GM21528 (cell line): Measurements from ENCODE around the gene CBLN3.
"Not testable (repeated sequence)": the region's sequence is repeated elsewhere in the genome, so short reads cannot be mapped to it uniquely, and the experiment has no call there.

Experiments used
- ATAC-seq: cut with Tn5 transposase; IDR thresholded peaks from one replicate; pipeline ENCODE4 v1.9.1; 2021; ENCODE audit warnings: mild to moderate bottlenecking, moderate library complexity; ENCODE audit not compliant: unreplicated experiment, low FRiP score

CBLN3 gene

DNA sequence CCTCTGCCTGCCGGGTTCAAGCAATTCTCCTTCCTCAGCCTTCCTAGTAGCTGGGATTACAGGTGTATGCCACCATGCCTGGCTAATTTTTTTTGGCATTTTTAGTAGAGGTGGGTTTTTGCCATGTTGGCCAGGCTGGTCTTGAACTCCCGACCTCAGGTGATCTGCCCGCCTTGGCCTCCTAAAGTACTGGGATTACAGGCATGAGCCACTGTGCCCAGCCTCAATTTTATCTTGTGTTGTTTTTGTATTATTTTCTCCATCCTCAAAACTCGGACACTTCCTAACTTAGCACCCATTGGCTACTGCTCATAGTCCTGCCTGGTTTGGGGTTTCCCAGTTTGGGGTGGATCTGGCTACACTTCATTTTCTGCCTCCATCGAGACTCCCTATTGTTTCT lies 41.9 kb downstream of the CBLN3 start:
- ATAC-seq: not testable (repeated sequence)

DNA sequence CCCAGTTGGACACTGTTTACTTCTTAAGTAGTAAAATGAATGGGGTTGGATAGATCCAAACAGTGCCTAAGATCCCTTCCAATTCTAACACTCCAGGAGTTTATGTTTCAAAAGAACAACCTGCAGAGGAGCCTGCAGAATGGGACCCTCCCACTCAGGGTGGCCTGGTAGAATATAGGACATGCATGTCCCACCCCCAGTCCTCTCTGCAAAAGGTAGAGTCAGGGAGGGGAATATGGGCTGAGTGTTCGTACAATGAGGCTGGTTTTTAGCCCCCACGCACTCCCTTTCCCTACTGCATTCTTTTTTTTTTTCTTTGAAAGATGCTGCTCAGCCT lies 42.5 kb downstream of the CBLN3 start:
- ATAC-seq: no peak

DNA sequence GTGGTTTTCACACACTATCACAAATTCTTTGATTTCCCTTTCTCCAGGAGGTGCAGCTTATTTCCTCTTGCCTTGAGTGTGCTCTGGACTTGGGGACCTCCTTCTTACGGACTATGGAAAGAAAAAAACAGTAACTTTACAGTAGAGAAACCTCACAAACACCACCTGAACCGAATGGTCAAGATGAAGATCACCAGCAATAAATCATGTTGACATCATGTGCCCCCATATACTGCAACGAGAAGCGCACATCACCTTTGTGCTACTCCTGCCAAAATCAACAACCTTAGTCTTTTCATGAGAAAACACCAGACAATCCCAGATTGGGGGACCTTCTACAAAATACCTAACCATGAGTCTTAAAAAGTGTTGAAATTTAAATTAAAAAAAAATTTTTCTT lies 43.9 kb downstream of the CBLN3 start:
- ATAC-seq: no peak

DNA sequence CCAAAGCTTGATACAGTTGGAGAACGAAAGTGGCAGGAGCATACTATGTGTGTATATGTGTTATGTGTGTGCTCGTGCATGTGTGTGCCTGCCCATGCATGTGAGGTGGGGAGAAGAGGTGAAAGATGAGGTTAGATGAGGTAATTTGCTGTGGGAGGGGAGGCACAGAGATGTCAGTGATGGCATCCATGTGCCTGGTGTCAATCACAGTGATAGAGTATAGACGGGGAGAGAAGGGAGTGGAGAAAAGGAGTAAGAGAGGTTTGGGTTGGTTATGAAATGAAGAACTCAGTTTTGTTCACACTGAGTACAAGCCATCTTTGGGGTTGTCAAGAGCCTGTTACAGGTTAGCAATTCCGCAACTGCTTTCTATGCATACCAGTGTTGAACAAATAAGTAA lies 45.3 kb downstream of the CBLN3 start:
- no peak for ATAC-seq

DNA sequence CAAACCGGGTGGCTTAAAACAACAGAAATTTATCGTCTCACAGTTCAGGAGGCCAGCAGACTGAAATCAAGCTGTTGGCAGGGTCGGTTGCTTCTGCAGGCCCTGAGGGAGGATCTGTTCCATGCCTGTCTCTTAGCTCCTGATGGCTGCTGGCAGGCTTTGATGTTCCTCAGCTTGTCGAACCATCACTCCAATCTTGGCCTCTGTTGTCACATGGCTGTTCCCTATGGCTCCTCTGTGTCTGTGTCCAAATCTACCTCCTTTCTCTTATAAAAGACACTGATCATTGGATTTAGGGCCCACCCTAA lies 47.5 kb downstream of the CBLN3 start:
- ATAC-seq: no peak

DNA sequence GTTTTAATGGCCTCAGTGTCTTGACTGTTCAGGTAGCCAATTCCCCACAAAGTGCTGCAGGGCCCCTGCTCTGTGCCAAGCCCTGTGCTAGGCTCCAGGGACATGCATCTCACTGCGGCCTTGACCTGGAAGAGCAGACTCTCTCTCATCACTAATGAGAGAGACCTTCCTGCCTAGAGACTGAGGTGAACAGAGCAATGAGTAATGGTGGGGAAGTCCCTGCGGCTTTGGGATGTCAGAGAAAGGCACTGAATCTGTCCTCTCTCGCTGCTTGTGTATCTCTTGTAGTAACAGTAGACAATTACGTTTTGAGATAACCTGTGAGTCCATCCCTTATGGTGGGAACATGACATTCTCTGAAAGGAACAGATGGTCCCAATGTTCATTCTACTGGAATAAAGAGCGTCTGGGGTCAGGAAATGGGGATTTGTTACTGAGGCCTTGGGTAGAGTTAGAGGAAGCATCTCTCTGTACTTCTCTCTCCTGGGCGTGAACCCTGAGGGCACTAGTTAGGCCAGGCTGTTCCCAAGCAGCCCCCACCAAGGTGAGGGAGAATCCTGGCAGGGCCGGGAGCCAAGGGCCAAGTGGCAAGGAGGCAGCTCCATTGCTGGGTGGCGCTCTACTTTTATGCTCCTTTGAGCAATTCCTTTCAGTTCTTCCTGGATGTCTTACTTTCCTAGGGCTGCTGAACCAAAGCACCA lies 48.0 kb downstream of the CBLN3 start:
- no peak for ATAC-seq

DNA sequence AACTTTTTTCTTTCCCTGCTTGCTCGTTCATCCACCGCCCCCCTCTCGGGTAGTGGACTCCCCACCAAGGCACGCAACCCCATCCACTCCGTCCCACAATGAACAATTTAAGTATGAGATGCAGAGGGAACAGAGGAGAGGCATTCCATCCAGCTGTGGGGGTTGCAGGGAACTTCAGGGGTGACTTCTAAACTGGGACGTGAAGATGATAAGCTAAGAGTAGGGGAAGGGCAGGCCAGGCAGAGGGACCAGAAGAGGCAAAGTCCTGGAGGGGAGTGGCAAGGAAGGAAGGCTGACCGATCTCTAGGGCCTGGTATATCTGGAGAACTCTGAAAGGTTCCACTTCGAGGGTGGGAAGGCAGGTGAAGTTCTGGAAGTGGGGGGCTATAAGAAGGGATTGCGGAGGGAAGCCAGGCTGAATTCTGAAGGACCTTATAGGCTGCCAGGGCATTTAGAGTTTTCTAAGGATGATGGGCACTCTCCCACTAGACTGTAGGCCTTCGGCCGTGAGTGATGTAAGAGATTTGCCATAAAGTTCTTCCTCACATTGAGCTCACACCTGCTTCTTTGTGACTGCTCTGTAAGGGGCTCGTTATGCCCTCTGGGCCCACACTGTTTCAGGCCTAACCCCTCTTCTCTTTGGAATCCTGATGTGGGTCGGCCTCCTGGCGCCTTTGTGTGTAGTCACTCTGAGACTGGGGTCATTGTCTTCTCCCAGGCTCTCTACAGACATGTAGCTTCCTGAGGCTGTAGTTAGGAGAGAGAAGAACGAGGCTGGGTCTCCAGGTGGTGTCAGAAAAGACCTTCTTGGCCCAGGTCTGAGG lies 49.3 kb downstream of the CBLN3 start:
- ATAC-seq: no peak

DNA sequence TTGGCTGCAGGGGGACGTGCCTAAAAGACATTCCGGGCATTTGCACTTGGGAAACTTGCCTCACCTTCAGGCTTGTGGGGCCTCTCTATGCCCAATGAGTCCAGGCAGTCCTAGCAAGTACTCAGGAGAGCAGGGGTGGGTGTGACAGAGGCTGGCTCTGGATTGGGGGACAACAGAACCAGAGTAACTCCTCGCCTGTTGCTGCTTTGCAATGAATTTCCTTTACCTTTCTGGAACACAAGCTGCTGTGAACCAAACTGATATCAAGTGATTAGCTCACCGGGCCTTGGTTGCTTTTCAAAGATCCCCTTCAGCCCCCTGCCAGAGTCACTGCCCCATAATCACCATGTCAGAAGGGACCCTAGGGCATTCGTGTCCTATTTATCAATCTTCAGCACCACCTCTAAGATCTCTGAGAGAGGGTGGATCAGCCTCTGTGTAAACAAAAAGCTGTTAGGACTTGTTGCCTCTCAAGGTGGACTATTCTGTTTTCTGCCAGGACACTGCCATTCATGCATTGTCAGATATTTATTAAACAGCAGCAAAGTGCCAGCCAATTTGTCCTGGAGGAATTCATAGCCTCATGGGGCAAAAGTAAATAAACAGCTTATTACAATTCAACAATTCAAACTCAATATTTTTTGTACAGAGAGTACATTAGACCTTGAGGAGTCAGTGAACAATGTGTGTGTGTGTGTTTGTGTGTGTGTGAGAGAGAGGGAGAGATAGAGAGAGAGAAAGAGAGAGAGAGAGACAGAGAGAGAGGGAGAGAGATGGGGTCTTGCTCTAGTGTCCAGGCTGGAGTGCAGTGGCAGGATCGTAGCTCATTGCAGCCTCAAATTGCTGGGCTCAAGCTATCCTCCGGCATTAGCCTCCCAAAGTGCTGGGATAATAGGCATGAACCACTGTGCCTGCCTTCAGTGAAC lies 50.2 kb downstream of the CBLN3 start:
- no peak for ATAC-seq

DNA sequence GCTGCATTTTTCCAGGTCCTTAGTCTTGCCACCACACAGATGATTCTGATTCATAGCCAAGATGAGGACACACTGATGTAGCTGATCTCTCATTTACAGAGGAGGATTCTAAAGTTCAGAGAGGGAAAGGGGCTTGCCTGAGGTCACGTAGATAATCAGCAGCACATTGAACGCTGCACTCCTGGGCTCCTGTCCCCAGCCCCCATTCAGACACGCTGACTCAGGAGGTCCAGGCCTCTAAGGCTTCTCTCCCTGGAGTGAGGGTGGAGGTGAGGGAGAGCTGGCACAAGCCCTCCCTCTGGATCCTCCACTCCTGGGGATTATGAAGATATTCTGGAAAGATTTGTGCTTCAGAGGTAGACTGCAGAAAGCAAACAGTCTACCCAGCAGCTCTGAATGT lies 51.1 kb downstream of the CBLN3 start:
- ATAC-seq: no peak

DNA sequence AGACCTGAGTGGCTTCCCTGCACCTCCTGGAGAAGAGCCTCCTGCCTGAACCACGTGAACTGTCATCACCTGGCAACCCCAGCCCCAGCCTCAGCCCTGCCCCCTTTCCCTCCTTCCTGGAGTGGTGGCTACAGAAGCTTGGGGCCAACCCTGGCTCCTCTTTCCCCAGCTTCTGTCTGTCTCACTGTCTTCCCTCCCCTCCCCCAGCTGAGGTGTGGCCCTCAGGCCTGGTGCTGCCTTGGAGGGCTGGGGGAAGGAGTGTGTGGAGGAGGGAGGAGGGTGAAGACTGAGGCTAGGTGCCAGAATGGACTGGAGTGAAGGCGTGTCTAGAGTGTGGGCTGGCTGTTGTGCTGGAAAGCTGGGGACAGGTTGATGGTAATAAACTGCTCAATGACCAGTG lies 51.8 kb downstream of the CBLN3 start:
- ATAC-seq: no peak

DNA sequence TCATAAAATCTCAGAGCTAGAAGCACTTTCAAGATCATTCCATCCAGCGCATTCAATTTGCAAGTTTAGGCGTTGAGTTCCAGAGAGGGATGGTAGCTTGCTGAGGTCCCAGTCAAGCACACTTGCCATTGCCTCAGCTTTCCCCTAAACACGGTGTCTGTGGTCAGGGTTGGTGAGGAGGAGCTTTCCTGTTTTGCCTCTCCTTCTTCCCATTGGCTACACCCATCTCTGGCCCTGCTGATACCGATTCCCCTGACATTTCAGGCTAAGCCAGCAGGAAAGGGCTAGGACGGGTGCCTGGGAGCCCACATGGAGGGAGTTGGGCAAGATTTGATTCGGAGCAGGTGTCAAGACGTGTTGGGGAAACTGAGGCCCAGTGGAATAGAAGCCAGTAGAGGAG lies 52.3 kb downstream of the CBLN3 start:
- no peak for ATAC-seq
